K562 (cell line): ENCODE data around the gene CNIH4. TPM values are rescaled to one million over a fixed set of nuclear protein-coding genes. Genes with fewer than 3 reads are reported as not detected.

Experiments
- ATAC-seq: fragments of 200-7000 bp; cut with Tn5 transposase; 3 replicates; pipeline ENCODE4 v1.9.1; 2020; ENCODE audit warnings: moderate library complexity
- BruUV-seq: library from RNA; stranded (reverse); fragments of 400-500 nt; replicated peaks from 2 replicates; lab custom pipeline; 2021; lab: Mats Ljungman, UMichigan
- CTCF ChIA-PET: fragments of 300-600 bp; formaldehyde crosslinking; extraction: SDS; loops from one replicate; lab custom pipeline; 2021; ENCODE audit warnings: low intra/inter-chr PET ratio; lab: Yijun Ruan, JAX
- POLR2A ChIA-PET: fragments of 300-600, 350-650 bp; sonication (Branson Sonifier 250); formaldehyde crosslinking; extraction: SDS; loops from one replicate; lab custom pipeline; 2021; ENCODE audit warnings: antibody characterized with exemption, inconsistent platforms; lab: Yijun Ruan, JAX
- DNase-seq, 4 experiments: peaks; one replicate each; pipeline versions ENCODE4 v3.0.0 to v3.0.0-alpha.2; 2011 to 2018; ENCODE audit warnings: low spot score in 3 of 4, mixed read lengths in 3 of 4; ENCODE audit errors: extremely low read depth in 1 of 4
- FAIRE-seq: peaks from 2 replicates; lab custom pipeline; 2011; peaks lifted over from hg19 to GRCh38; lab: Jason Lieb, UNC
- H2AFZ ChIP-seq: 2 replicates; pipeline ENCODE4 v1.6.0; 2011; ENCODE audit warnings: low read depth, low read length, control low read depth, inconsistent platforms
- H3K27ac ChIP-seq: fragments of 200-600 bp; 3 replicates; pipeline ENCODE4 v1.8.0; 2011; ENCODE audit warnings: low read depth, mild to moderate bottlenecking, control low read depth, inconsistent platforms, low read length, moderate library complexity, mixed read lengths; ENCODE audit errors: extremely low read depth
- H3K27me3 ChIP-seq, 2 experiments: fragments of 300-600 bp in 1 of 2; 2 replicates in 1 of 2; 3 replicates in 1 of 2; pipeline versions ENCODE4 v1.6.0 to v1.8.0; 2011; ENCODE audit warnings: inconsistent platforms in 2 of 2, low read length in 2 of 2, mild to moderate bottlenecking in 1 of 2, mixed read lengths in 1 of 2, moderate library complexity in 1 of 2; ENCODE audit not compliant: control insufficient read depth in 2 of 2, insufficient read depth in 2 of 2
- H3K36me3 ChIP-seq: fragments of 300-600 bp; 3 replicates; pipeline ENCODE4 v1.8.0; 2011; ENCODE audit warnings: mild to moderate bottlenecking, low read length, inconsistent platforms; ENCODE audit not compliant: control insufficient read depth, insufficient read depth
- H3K4me1 ChIP-seq, 2 experiments: fragments of 200-600 bp in 1 of 2; replicated peaks in 1 of 2; 2 replicates in 1 of 2; 3 replicates in 1 of 2; pipeline versions ENCODE4 v1.5.1 to v1.8.0; 2011; ENCODE audit warnings: inconsistent platforms in 2 of 2, low read length in 2 of 2, mild to moderate bottlenecking in 1 of 2, mixed read lengths in 1 of 2, moderate library complexity in 1 of 2; ENCODE audit not compliant: control insufficient read depth in 2 of 2, insufficient read depth in 2 of 2
- H3K4me2 ChIP-seq: 2 replicates; pipeline ENCODE4 v1.6.1; 2011; ENCODE audit warnings: low read length, control low read depth, inconsistent platforms, mixed read lengths; ENCODE audit not compliant: insufficient read depth
- H3K4me3 ChIP-seq: fragments of 200-600 bp; sonication (generic), shearing (Covaris generic); 2 replicates; pipeline ENCODE4 v1.5.1; 2016; ENCODE audit warnings: control low read depth, inconsistent platforms
- H3K79me2 ChIP-seq: fragments of 200-600 bp; 3 replicates; pipeline ENCODE4 v1.8.0; 2011; ENCODE audit warnings: low read length, inconsistent platforms; ENCODE audit not compliant: control insufficient read depth, insufficient read depth
- H3K9ac ChIP-seq, 2 experiments: 2 replicates each; pipeline versions ENCODE4 v1.6.0 to v1.6.1; 2011; ENCODE audit warnings: low read depth in 2 of 2, low read length in 2 of 2, control low read depth in 1 of 2, inconsistent platforms in 1 of 2, mild to moderate bottlenecking in 1 of 2, mixed read lengths in 1 of 2; ENCODE audit not compliant: insufficient read depth in 1 of 2
- H3K9me1 ChIP-seq: one replicate; pipeline ENCODE4 v1.6.0; 2011; ENCODE audit warnings: inconsistent platforms, mild to moderate bottlenecking, low read length, moderate library complexity; ENCODE audit not compliant: control insufficient read depth, insufficient read depth
- H3K9me3 ChIP-seq: replicated peaks from 2 replicates; pipeline ENCODE4 v1.5.1; 2011; ENCODE audit warnings: low read depth, low read length, inconsistent platforms; ENCODE audit not compliant: control insufficient read depth, insufficient read depth
- H4K20me1 ChIP-seq: replicated peaks from 2 replicates; pipeline ENCODE4 v1.6.1; 2011; ENCODE audit warnings: low read length, inconsistent platforms, mixed read lengths; ENCODE audit not compliant: control insufficient read depth, insufficient read depth
- ARID2 ChIP-seq: fragments of 450-650 bp; IDR thresholded peaks from 2 replicates; pipeline ENCODE4 v1.6.1; 2017; ENCODE audit warnings: antibody characterized with exemption, mild to moderate bottlenecking
- ATF1 ChIP-seq, 2 experiments: fragments of 450-650 bp in 1 of 2; IDR thresholded peaks; 2 replicates each; pipeline ENCODE4 v1.6.1; 2016; ENCODE audit warnings: missing compliant biosample characterization in 1 of 2, missing genetic modification characterization in 1 of 2
- C11orf30 ChIP-seq: fragments of 450-650 bp; IDR thresholded peaks from 2 replicates; pipeline ENCODE4 v1.6.1; 2016; ENCODE audit warnings: low read depth, mild to moderate bottlenecking
- CREB1 ChIP-seq, 2 experiments: sonication (generic) in 1 of 2; formaldehyde crosslinking in 1 of 2; IDR thresholded peaks; 2 replicates each; pipeline versions ENCODE4 v1.6.1 to v1.8.0; 2012 to 2022; ENCODE audit warnings: inconsistent platforms in 1 of 2, mild to moderate bottlenecking in 1 of 2, missing genetic modification reagents in 1 of 2, moderate library complexity in 1 of 2
- HDAC3 ChIP-seq: fragments of 450-650 bp; IDR thresholded peaks from 2 replicates; pipeline ENCODE4 v1.6.1; 2018; ENCODE audit warnings: borderline replicate concordance, mild to moderate bottlenecking, moderate library complexity; ENCODE audit not compliant: partially characterized antibody
- L3MBTL2 ChIP-seq: fragments of 450-650 bp; IDR thresholded peaks from 2 replicates; pipeline ENCODE4 v1.6.1; 2016; ENCODE audit warnings: mild to moderate bottlenecking, moderate library complexity
- POLR2AphosphoS2 ChIP-seq: IDR thresholded peaks from 2 replicates; pipeline ENCODE4 v1.6.1; 2012; ENCODE audit warnings: low read length, improper control_type of control experiment
- SOX6 ChIP-seq: fragments of 450-650 bp; IDR thresholded peaks from 2 replicates; pipeline ENCODE4 v1.6.1; 2014; ENCODE audit warnings: mild to moderate bottlenecking
- XRCC5 ChIP-seq: fragments of 200-400 bp; formaldehyde crosslinking; IDR thresholded peaks from 2 replicates; pipeline ENCODE4 v1.6.1; 2017; ENCODE audit warnings: low read depth, mild to moderate bottlenecking, low read length
- ZNF121 ChIP-seq: sonication (generic); formaldehyde crosslinking; conservative IDR thresholded peaks from 2 replicates; pipeline ENCODE4 v1.8.0; 2022; ENCODE audit warnings: missing genetic modification reagents
- WGBS: fragments of 100-300 bp; shearing (Covaris generic); methylation state at CpG from one replicate; pipeline ENCODE4 v1.1.6; 2016; ENCODE audit warnings: low coverage, mixed read lengths; ENCODE audit not compliant: insufficient coverage; ENCODE audit errors: missing lambda C conversion rate; 5-methylcytosine and 5-hydroxymethylcytosine counted together
- in situ Hi-C: fragments of 300-500 bp; cut with MboI; formaldehyde crosslinking; loops from 4 replicates; pipeline ENCODE4 v1.15.0; 2018; ENCODE audit warnings: inconsistent platforms, mixed read lengths
- intact Hi-C: fragments of 100-400 bp; cut with micrococcal nuclease; formaldehyde crosslinking; loops from 2 replicates; pipeline ENCODE4 v1.14.2; 2022
- polyA plus RNA-seq, 8 experiments: library from polyadenylated mRNA; depleted of rRNA in 4 of 8; stranded (reverse) in 5 of 8; unstranded in 3 of 8; fragments of >200 nt; fragmentation: Nextera tagmentation in 2 of 8; fragmentation: Illumina TruSeq in 1 of 8; extraction: Ambion mirVana in 2 of 8; extraction: Trizol in 1 of 8; gene quantifications; 2 replicates each; pipeline versions ENCODE4 v1.2.1 to v1.2.3, GENCODE V29; 2011 to 2014; ENCODE audit warnings: inconsistent platforms in 1 of 8, missing spikeins in 1 of 8
- total RNA-seq, 7 experiments: library from RNA; depleted of rRNA in 6 of 7; stranded (reverse); fragments of >200 nt in 6 of 7; fragmentation: Illumina TruSeq in 2 of 7; extraction: Trizol in 2 of 7; gene quantifications; 2 replicates each; pipeline versions ENCODE4 v1.2.1 to v1.2.3, GENCODE V29; 2011 to 2021; ENCODE audit warnings: low replicate concordance in 1 of 7
- TF ChIP-seq, protein P1 (sequence below): fragments of 250-450 bp; sonication (Bioruptor Pico); IDR thresholded peaks from 2 replicates; pipeline ENCODE4 v1.4.0; 2020
- TF ChIP-seq, protein P2 (sequence below): sonication (generic); formaldehyde crosslinking; IDR thresholded peaks from 2 replicates; pipeline ENCODE4 v1.8.1; 2023; ENCODE audit warnings: mild to moderate bottlenecking, missing genetic modification reagents

The CNIH4 gene
- total and polyA plus RNA-seq, 9 of the 15 experiments (the other 6 are each of a cell fraction or from before 2014, with no cell fraction given): 41.3 to 266 (median 61.1) TPM

DNA sequence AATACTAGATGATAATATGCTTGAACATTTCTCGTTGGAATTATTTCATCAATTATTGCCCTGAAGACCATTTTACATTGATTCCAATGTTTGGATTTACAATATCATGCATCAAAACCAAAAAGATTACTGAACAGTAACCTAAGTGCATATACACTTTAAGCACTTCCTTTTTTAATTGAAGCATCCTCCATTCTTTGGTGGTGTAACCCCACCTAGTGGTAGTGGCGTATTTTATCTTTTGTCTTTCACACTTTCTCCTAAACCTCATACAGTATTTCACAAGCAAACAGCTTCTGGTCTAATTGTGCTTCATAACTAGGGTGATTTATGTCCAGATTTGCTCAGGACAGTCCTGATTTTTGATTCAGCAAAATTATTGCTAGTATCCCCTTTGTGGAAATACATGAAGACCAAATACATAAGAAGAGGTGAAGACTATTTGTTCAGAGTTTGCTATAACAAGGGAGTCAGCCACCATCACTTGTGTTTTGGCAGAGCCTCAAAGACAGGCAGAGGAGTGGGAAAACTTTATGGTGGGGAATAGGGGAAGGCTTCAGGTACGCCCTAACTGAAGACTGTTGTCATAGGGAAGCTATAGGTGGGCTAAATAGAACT lies 23.3 kb upstream of the CNIH4 start:
- H3K27ac ChIP-seq: peak overlapping the region; percentile 71
- 0 out of 4 replicates have a peak overlapping the region, but pooled peaks of 1 of the 2 experiments have one; percentile 31 for H3K9ac ChIP-seq
- intact Hi-C loops (loop anchor here (1.0 to 10.0 kb wide), 9 partner anchors 121 to 635 kb away; partner anchors contain the start of genes DEGS1, DNAH14 and TP53BP2), in situ Hi-C loops (loop anchor here (5.0 to 25.0 kb wide), 2 partner anchors 221 to 636 kb away; partner anchors contain the start of gene FBXO28)
- ATAC-seq (peak; percentile 52), DNase-seq (peak; percentile 48 to 81 (median 49)), FAIRE-seq (peak; percentile 76)
- WGBS: 2% methylated on average over 3 of the region's 3 CpGs
- POLR2A ChIA-PET: interaction anchor here (0.5 to 0.7 kb wide), 4 partner anchors 110 to 548 kb away, joined by 3 read pairs; no protein-coding TSS in a partner anchor
- no peaks in the 10 kb centered on the region for H4K20me1 ChIP-seq
- no peaks in the 10 kb centered on the region for H3K9me3 ChIP-seq
- no TSS peak for BruUV-seq
- H2AFZ ChIP-seq: peak overlapping the region; percentile 82
- no peaks in the 10 kb centered on the region for H3K36me3 ChIP-seq
- no peaks in the 10 kb centered on the region for H3K27me3 ChIP-seq
- peaks cover 5 to 16% of the 10 kb centered on the region in 2 experiments for H3K4me1 ChIP-seq
- peaks cover 16% of the 10 kb centered on the region for H3K79me2 ChIP-seq
- H3K4me3 ChIP-seq: no peak overlapping the region
- CTCF ChIA-PET: interaction anchor here (0.5 to 1.5 kb wide), 9 partner anchors 124 to 643 kb away, joined by 3 to 8 read pairs (median 3); no protein-coding TSS in a partner anchor
- H3K4me2 ChIP-seq: peak overlapping the region; percentile 56
- no peaks in the 10 kb centered on the region for H3K9me1 ChIP-seq
- TF ChIP-seq C11orf30 (peak; percentile 31; the same call in 1 of the 2 replicates), CREB1 (IDR thresholded peaks at IDR 0.05) (no peak), CREB1 (CRISPR knock-in tag; IDR thresholded peaks at IDR 0.05) (0 out of 2 replicates have a peak, but pooled peaks have one; percentile 37), ZNF121 (CRISPR knock-in tag) (no peak), XRCC5 (no peak), ARID2 (peak; percentile 36), ATF1 (CRISPR knock-in tag; IDR thresholded peaks at IDR 0.05) (no peak), ATF1 (tag; IDR thresholded peaks at IDR 0.05) (peak; percentile 6; the same call in 1 of the 2 replicates), POLR2AphosphoS2 (no peak), SOX6 (peak; percentile 27; the same call in 1 of the 2 replicates), L3MBTL2 (0 out of 2 replicates have a peak, but pooled peaks have one; percentile 16), HDAC3 (peak; percentile 31)
- TF ChIP-seq, protein P1, sequence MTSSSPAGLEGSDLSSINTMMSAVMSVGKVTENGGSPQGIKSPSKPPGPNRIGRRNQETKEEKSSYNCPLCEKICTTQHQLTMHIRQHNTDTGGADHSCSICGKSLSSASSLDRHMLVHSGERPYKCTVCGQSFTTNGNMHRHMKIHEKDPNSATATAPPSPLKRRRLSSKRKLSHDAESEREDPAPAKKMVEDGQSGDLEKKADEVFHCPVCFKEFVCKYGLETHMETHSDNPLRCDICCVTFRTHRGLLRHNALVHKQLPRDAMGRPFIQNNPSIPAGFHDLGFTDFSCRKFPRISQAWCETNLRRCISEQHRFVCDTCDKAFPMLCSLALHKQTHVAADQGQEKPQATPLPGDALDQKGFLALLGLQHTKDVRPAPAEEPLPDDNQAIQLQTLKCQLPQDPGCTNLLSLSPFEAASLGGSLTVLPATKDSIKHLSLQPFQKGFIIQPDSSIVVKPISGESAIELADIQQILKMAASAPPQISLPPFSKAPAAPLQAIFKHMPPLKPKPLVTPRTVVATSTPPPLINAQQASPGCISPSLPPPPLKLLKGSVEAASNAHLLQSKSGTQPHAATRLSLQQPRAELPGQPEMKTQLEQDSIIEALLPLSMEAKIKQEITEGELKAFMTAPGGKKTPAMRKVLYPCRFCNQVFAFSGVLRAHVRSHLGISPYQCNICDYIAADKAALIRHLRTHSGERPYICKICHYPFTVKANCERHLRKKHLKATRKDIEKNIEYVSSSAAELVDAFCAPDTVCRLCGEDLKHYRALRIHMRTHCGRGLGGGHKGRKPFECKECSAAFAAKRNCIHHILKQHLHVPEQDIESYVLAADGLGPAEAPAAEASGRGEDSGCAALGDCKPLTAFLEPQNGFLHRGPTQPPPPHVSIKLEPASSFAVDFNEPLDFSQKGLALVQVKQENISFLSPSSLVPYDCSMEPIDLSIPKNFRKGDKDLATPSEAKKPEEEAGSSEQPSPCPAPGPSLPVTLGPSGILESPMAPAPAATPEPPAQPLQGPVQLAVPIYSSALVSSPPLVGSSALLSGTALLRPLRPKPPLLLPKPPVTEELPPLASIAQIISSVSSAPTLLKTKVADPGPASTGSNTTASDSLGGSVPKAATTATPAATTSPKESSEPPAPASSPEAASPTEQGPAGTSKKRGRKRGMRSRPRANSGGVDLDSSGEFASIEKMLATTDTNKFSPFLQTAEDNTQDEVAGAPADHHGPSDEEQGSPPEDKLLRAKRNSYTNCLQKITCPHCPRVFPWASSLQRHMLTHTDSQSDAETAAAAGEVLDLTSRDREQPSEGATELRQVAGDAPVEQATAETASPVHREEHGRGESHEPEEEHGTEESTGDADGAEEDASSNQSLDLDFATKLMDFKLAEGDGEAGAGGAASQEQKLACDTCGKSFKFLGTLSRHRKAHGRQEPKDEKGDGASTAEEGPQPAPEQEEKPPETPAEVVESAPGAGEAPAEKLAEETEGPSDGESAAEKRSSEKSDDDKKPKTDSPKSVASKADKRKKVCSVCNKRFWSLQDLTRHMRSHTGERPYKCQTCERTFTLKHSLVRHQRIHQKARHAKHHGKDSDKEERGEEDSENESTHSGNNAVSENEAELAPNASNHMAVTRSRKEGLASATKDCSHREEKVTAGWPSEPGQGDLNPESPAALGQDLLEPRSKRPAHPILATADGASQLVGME (CRISPR knock-in tag): no peak
- TF ChIP-seq, protein P2, sequence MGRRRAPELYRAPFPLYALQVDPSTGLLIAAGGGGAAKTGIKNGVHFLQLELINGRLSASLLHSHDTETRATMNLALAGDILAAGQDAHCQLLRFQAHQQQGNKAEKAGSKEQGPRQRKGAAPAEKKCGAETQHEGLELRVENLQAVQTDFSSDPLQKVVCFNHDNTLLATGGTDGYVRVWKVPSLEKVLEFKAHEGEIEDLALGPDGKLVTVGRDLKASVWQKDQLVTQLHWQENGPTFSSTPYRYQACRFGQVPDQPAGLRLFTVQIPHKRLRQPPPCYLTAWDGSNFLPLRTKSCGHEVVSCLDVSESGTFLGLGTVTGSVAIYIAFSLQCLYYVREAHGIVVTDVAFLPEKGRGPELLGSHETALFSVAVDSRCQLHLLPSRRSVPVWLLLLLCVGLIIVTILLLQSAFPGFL: peak; percentile 74; the same call in 1 of the 2 replicates
